MM.1S (cell line): ENCODE results near the gene HSD17B14.
A peak's percentile ranks its signal among the peaks of the same experiment; 100 is the strongest.
"Not testable (repeated sequence)": the region's sequence is repeated elsewhere in the genome, so short reads cannot be mapped to it uniquely, and the experiment has no call there.

Experiments used
- DNase-seq: peaks from one replicate; pipeline ENCODE4 v3.0.0-alpha.2; 2015
- H2AFZ ChIP-seq: fragments of 300-600 bp; sonication (generic); 2 replicates; pipeline ENCODE4 v1.6.0; 2016; ENCODE audit warnings: antibody characterized with exemption, low read length
- H3F3A ChIP-seq: fragments of 300-600 bp; sonication (generic); 2 replicates; pipeline ENCODE4 v1.6.1; 2016; ENCODE audit warnings: mild to moderate bottlenecking, antibody characterized with exemption, low read length, moderate library complexity, mixed read lengths; ENCODE audit not compliant: insufficient read depth
- H3K27ac ChIP-seq: fragments of 300-600 bp; sonication (generic); 2 replicates; pipeline ENCODE4 v1.5.1; 2016; ENCODE audit warnings: mild to moderate bottlenecking, low read length
- H3K27me3 ChIP-seq: fragments of 300-600 bp; sonication (generic); replicated peaks from 2 replicates; pipeline ENCODE4 v1.6.0; 2016; ENCODE audit warnings: low read length; ENCODE audit not compliant: insufficient read depth
- H3K36me3 ChIP-seq: fragments of 300-600 bp; sonication (generic); replicated peaks from 2 replicates; pipeline ENCODE4 v1.6.1; 2016; ENCODE audit warnings: mild to moderate bottlenecking, low read length, mixed read lengths; ENCODE audit not compliant: insufficient read depth
- H3K4me1 ChIP-seq: fragments of 300-600 bp; sonication (generic); 2 replicates; pipeline ENCODE4 v1.6.1; 2016; ENCODE audit warnings: low read length, mixed read lengths
- H3K4me2 ChIP-seq: fragments of 300-600 bp; sonication (generic); 2 replicates; pipeline ENCODE4 v1.6.0; 2016; ENCODE audit warnings: low read depth, low read length
- H3K4me3 ChIP-seq: fragments of 300-600 bp; sonication (generic); 2 replicates; pipeline ENCODE4 v1.5.1; 2016; ENCODE audit warnings: low read length, mixed read lengths
- H3K79me2 ChIP-seq: fragments of 300-600 bp; sonication (generic); 2 replicates; pipeline ENCODE4 v1.6.1; 2016; ENCODE audit warnings: mixed run types, low read length, mixed read lengths
- H3K9ac ChIP-seq: fragments of 300-600 bp; sonication (generic); 2 replicates; pipeline ENCODE4 v1.6.1; 2016; ENCODE audit warnings: low read length, mixed read lengths
- H3K9me2 ChIP-seq: fragments of 300-600 bp; sonication (generic); replicated peaks from 2 replicates; pipeline ENCODE4 v1.6.1; 2016; ENCODE audit warnings: mild to moderate bottlenecking, low read length, mixed read lengths; ENCODE audit not compliant: insufficient read depth
- H3K9me3 ChIP-seq: fragments of 300-600 bp; sonication (generic); replicated peaks from 2 replicates; pipeline ENCODE4 v1.6.1; 2016; ENCODE audit warnings: mild to moderate bottlenecking, low read length, mixed read lengths; ENCODE audit not compliant: insufficient read depth
- H4K20me1 ChIP-seq: fragments of 300-600 bp; sonication (generic); 2 replicates; pipeline ENCODE4 v1.6.1; 2016; ENCODE audit warnings: mild to moderate bottlenecking, low read length, moderate library complexity, mixed read lengths; ENCODE audit not compliant: insufficient read depth
- EZH2 ChIP-seq: fragments of 300-600 bp; sonication (generic); optimal IDR thresholded peaks from 2 replicates; pipeline ENCODE3; 2017; ENCODE audit warnings: low read depth, mild to moderate bottlenecking, antibody characterized with exemption, low read length, mixed read lengths
- EZH2phosphoT487 ChIP-seq: fragments of 300-600 bp; sonication (generic); IDR thresholded peaks from 2 replicates; pipeline ENCODE4 v1.6.1; 2018; ENCODE audit warnings: antibody characterized with exemption, low read length
- TF ChIP-seq, protein P1 (sequence below): fragments of 300-600 bp; sonication (generic); IDR thresholded peaks from 2 replicates; pipeline ENCODE4 v1.5.1; 2016; ENCODE audit warnings: antibody characterized with exemption, low read length, mixed read lengths

Gene HSD17B14

GRCh38 chr19:48836089-48837017 is at the start of gene HSD17B14:
Gene HSD17B14, minus strand, starts transcription at chr19:48836491. Its CDS starts 80 bp downstream, at chr19:48836411.
- H3K79me2 ChIP-seq: no peaks in the 10 kb centered on the region
- H3K4me1 ChIP-seq: no peaks in the 10 kb centered on the region
- 0 out of 2 replicates have a peak, but pooled peaks cover 3% of the 10 kb centered on the region for H3F3A ChIP-seq
- peak within 1 kb of the TSS; percentile 71 for H2AFZ ChIP-seq
- no peak for DNase-seq
- H3K27ac ChIP-seq: no peak within 1 kb of the TSS
- TF ChIP-seq EZH2 (no peak), EZH2phosphoT487 (no peak)
- TF ChIP-seq, protein P1, sequence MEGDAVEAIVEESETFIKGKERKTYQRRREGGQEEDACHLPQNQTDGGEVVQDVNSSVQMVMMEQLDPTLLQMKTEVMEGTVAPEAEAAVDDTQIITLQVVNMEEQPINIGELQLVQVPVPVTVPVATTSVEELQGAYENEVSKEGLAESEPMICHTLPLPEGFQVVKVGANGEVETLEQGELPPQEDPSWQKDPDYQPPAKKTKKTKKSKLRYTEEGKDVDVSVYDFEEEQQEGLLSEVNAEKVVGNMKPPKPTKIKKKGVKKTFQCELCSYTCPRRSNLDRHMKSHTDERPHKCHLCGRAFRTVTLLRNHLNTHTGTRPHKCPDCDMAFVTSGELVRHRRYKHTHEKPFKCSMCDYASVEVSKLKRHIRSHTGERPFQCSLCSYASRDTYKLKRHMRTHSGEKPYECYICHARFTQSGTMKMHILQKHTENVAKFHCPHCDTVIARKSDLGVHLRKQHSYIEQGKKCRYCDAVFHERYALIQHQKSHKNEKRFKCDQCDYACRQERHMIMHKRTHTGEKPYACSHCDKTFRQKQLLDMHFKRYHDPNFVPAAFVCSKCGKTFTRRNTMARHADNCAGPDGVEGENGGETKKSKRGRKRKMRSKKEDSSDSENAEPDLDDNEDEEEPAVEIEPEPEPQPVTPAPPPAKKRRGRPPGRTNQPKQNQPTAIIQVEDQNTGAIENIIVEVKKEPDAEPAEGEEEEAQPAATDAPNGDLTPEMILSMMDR: no peak
- no peaks in the 10 kb centered on the region for H3K9me2 ChIP-seq
- peaks cover 8% of the 10 kb centered on the region; the same call in 1 of the 2 replicates for H3K27me3 ChIP-seq
- no peaks in the 10 kb centered on the region for H3K9me3 ChIP-seq
- peak within 1 kb of the TSS; percentile 56 for H3K4me3 ChIP-seq
- H4K20me1 ChIP-seq: no peaks in the 10 kb centered on the region
- H3K36me3 ChIP-seq: no peaks in the 10 kb centered on the region
- H3K9ac ChIP-seq: peak within 1 kb of the TSS; percentile 44; the same call in 1 of the 2 replicates
- peak within 1 kb of the TSS; percentile 87 for H3K4me2 ChIP-seq

GRCh38 chr19:48883726-48884125 is 47.4 kb upstream of the HSD17B14 start:
- Histone ChIP-seq H2AFZ (no peak overlapping the region), H3K4me2 (no peak overlapping the region), H3K36me3 (no peaks in the 10 kb centered on the region), H4K20me1 (no peaks in the 10 kb centered on the region), H3F3A (no peaks in the 10 kb centered on the region), H3K4me1 (no peaks in the 10 kb centered on the region), H3K9me3 (no peaks in the 10 kb centered on the region), H3K79me2 (no peaks in the 10 kb centered on the region), H3K9ac (no peak overlapping the region), H3K27me3 (no peaks in the 10 kb centered on the region), H3K4me3 (no peak overlapping the region), H3K9me2 (no peaks in the 10 kb centered on the region), H3K27ac (no peak overlapping the region)
- no peak for DNase-seq
- no peak for TF ChIP-seq EZH2phosphoT487
- TF ChIP-seq, protein P1: no peak
- TF ChIP-seq EZH2: no peak

- no peaks in the 10 kb centered on the region for H4K20me1 ChIP-seq
- TF ChIP-seq, protein P1: no peak
- TF ChIP-seq EZH2phosphoT487: no peak
- TF ChIP-seq EZH2: no peak
- no peak overlapping the region for H3K27ac ChIP-seq
- no peaks in the 10 kb centered on the region for H3K36me3 ChIP-seq
- H3K4me3 ChIP-seq: no peak overlapping the region
- no peaks in the 10 kb centered on the region for H3K79me2 ChIP-seq
- no peaks in the 10 kb centered on the region for H3K4me1 ChIP-seq
- no peaks in the 10 kb centered on the region for H3K9me3 ChIP-seq
- H3K9ac ChIP-seq: no peak overlapping the region
- no peak overlapping the region for H3K4me2 ChIP-seq
- no peak overlapping the region for H2AFZ ChIP-seq
- no peaks in the 10 kb centered on the region for H3K9me2 ChIP-seq
- H3K27me3 ChIP-seq: no peaks in the 10 kb centered on the region
- peak; percentile 28 for DNase-seq
- no peaks in the 10 kb centered on the region for H3F3A ChIP-seq
Observed at GRCh38 chr19:48881741-48882657, 45.7 kb upstream of the HSD17B14 start.

- not testable (repeated sequence) for H3K9me3 ChIP-seq, H3K9me2 ChIP-seq, H3K27me3 ChIP-seq, H3K9ac ChIP-seq, H3K4me1 ChIP-seq, H2AFZ ChIP-seq, H3K27ac ChIP-seq, H3K36me3 ChIP-seq, H3K79me2 ChIP-seq, H4K20me1 ChIP-seq, H3K4me2 ChIP-seq, DNase-seq, H3K4me3 ChIP-seq
- peaks cover 15% of the 10 kb centered on the region for H3F3A ChIP-seq
Observed at GRCh38 chr19:48879696-48880095, 43.4 kb upstream of the HSD17B14 start.
